ENCODE data around the gene RNF38. TPM values are rescaled to one million over a fixed set of nuclear protein-coding genes. Genes with fewer than 3 reads are reported as not detected.
"Not testable (repeated sequence)": the region's sequence is repeated elsewhere in the genome, so short reads cannot be mapped to it uniquely, and the experiment has no call there.

RNF38 gene
- total RNA-seq, 2 donors from 2014 or later, result 32.1 to 37.0 TPM

DNA sequence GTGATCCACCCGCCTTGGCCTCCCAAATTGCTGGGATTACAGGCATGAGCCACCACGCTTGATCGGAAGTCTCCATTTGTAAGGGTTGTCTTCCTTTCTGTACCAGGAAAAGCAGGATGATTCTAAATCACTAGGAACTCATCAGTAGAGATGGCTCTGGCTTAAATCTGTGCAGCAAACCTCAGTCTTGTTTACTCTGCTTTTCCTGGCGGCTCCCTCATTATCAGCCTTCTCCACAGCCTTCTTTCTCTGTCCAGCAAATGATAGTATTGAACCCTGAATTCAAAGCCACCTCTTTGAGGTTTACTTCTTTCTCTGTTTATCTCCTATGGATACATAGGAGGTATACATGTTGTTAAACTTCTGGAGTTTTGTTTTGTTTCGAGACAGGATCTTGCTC lies 98.8 kb downstream of the RNF38 start:
- DNase-seq (ENCODE audit: low spot score) (no peak), ATAC-seq (ENCODE audit: insufficient number of reproducible peaks, low FRiP score, low read depth) (no peak)
- no peaks in the 10 kb centered on the region for H3K4me1 ChIP-seq (ENCODE audit: control insufficient read depth in 1 of 2, low read depth in 2 of 2)
- H3K27ac ChIP-seq, result no peak overlapping the region
- H3K36me3 ChIP-seq, result no peaks in the 10 kb centered on the region
- no peaks in the 10 kb centered on the region for H3K9me3 ChIP-seq
- TF ChIP-seq, protein P1, sequence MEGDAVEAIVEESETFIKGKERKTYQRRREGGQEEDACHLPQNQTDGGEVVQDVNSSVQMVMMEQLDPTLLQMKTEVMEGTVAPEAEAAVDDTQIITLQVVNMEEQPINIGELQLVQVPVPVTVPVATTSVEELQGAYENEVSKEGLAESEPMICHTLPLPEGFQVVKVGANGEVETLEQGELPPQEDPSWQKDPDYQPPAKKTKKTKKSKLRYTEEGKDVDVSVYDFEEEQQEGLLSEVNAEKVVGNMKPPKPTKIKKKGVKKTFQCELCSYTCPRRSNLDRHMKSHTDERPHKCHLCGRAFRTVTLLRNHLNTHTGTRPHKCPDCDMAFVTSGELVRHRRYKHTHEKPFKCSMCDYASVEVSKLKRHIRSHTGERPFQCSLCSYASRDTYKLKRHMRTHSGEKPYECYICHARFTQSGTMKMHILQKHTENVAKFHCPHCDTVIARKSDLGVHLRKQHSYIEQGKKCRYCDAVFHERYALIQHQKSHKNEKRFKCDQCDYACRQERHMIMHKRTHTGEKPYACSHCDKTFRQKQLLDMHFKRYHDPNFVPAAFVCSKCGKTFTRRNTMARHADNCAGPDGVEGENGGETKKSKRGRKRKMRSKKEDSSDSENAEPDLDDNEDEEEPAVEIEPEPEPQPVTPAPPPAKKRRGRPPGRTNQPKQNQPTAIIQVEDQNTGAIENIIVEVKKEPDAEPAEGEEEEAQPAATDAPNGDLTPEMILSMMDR (IDR thresholded peaks at IDR 0.05), result no peak
- H3K27me3 ChIP-seq (replicated peaks; ENCODE audit: insufficient read depth), result no peaks in the 10 kb centered on the region
- no peak overlapping the region for H3K4me3 ChIP-seq

DNA sequence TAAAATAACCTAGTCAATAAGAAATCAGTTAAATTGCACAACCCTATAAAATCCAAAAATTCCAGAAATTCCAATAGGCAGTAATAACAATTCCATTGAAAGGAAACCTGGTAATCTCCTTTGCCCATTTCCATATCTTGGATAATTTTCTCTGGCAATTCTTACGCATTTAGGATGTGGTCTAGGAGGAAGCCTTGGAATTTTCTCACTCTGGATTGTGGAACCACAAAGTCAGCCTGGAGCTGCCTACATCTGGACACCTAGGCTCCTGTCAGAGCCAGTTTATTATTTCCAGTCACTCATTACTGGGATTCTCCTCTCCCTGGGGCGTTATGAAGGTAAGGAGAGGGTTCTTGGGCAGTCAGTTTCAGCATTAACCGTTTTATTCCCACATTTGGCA lies 101.5 kb downstream of the RNF38 start:
- TF ChIP-seq, protein P1 (IDR thresholded peaks at IDR 0.05), result no peak
- ATAC-seq (ENCODE audit: insufficient number of reproducible peaks, low FRiP score, low read depth) (no peak), DNase-seq (ENCODE audit: low spot score) (no peak)
- Histone ChIP-seq H3K36me3 (no peaks in the 10 kb centered on the region), H3K27ac (no peak overlapping the region), H3K27me3 (replicated peaks; ENCODE audit: insufficient read depth) (no peaks in the 10 kb centered on the region), H3K4me1 (ENCODE audit: control insufficient read depth in 1 of 2, low read depth in 2 of 2) (no peaks in the 10 kb centered on the region), H3K4me3 (no peak overlapping the region), H3K9me3 (no peaks in the 10 kb centered on the region)

DNA sequence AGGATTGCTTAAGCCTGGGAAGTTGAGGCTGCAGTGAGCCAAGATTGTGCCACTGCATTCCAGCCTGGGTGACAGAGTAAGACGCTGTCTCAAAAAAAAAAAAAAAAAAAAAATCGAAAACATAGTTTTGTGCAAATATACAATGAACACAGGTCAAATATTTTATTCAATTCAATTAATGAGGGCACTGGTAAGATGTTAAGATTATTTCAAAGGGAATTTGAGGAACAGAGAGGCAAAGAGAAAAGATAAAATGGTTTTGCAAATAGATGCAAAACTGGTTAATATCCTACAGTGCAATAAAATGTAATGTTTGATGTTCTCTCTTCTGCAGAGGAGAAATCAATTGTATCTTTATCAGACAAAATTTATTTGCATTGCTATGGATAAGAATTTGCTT lies 102.3 kb downstream of the RNF38 start:
- DNase-seq (ENCODE audit: low spot score) (no peak), ATAC-seq (ENCODE audit: insufficient number of reproducible peaks, low FRiP score, low read depth) (no peak)
- H3K4me1 ChIP-seq (ENCODE audit: control insufficient read depth in 1 of 2, low read depth in 2 of 2), result no peaks in the 10 kb centered on the region
- H3K36me3 ChIP-seq, result no peaks in the 10 kb centered on the region
- no peaks in the 10 kb centered on the region for H3K9me3 ChIP-seq
- no peak overlapping the region for H3K27ac ChIP-seq
- no peak overlapping the region for H3K4me3 ChIP-seq
- TF ChIP-seq, protein P1 (IDR thresholded peaks at IDR 0.05), result no peak
- no peaks in the 10 kb centered on the region for H3K27me3 ChIP-seq (replicated peaks; ENCODE audit: insufficient read depth)

GRCh38 chr9:36294996-36295395 lies 105.1 kb downstream of the RNF38 start:
- ATAC-seq (ENCODE audit: insufficient number of reproducible peaks, low FRiP score, low read depth); H3K27me3 ChIP-seq (replicated peaks; ENCODE audit: insufficient read depth); H3K27ac ChIP-seq; DNase-seq (ENCODE audit: low spot score); H3K36me3 ChIP-seq; H3K4me3 ChIP-seq; H3K4me1 ChIP-seq (ENCODE audit: control insufficient read depth in 1 of 2, low read depth in 2 of 2); H3K9me3 ChIP-seq: not testable (repeated sequence)

GRCh38 chr9:36293918-36294317 lies 106.2 kb downstream of the RNF38 start:
- Histone ChIP-seq H3K4me3 (no peak overlapping the region), H3K27me3 (replicated peaks; ENCODE audit: insufficient read depth) (no peaks in the 10 kb centered on the region), H3K27ac (no peak overlapping the region), H3K9me3 (no peaks in the 10 kb centered on the region), H3K36me3 (no peaks in the 10 kb centered on the region), H3K4me1 (ENCODE audit: control insufficient read depth in 1 of 2, low read depth in 2 of 2) (no peaks in the 10 kb centered on the region)
- TF ChIP-seq, protein P1 (IDR thresholded peaks at IDR 0.05), result no peak
- no peak for ATAC-seq (ENCODE audit: insufficient number of reproducible peaks, low FRiP score, low read depth)
- DNase-seq (ENCODE audit: low spot score), result no peak

DNA sequence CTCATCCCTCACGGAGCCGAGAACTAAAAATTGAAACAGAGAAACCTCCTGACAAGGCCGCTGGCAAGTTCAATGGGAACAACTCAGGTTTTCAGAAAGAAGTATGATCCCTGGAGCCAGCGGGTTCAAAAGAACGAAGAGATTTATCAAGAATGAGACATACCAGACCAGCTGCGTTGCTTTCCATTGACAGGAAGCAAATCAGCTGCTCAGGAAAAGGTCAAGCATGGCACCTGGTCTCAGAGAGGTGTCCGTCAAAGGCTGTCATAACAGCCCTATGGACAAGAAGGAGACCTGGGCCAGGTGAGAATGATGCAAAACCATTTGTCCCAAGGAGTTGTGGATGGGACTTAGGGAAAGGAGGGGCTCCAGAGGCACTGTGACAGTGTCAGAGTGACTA lies 106.9 kb downstream of the RNF38 start:
- no peaks in the 10 kb centered on the region for H3K27me3 ChIP-seq (replicated peaks; ENCODE audit: insufficient read depth)
- no peak overlapping the region for H3K27ac ChIP-seq
- ATAC-seq (ENCODE audit: insufficient number of reproducible peaks, low FRiP score, low read depth), result no peak
- no peak for DNase-seq (ENCODE audit: low spot score)
- H3K36me3 ChIP-seq, result no peaks in the 10 kb centered on the region
- H3K4me3 ChIP-seq, result no peak overlapping the region
- TF ChIP-seq, protein P1 (IDR thresholded peaks at IDR 0.05), result no peak
- no peaks in the 10 kb centered on the region for H3K9me3 ChIP-seq
- H3K4me1 ChIP-seq (ENCODE audit: control insufficient read depth in 1 of 2, low read depth in 2 of 2), result no peaks in the 10 kb centered on the region
